GM19438 (cell line): ENCODE results near the gene PORCN.

Experiments used
- ATAC-seq: cut with Tn5 transposase; IDR thresholded peaks from one replicate; pipeline ENCODE4 v1.9.1; 2021; ENCODE audit warnings: low read depth; ENCODE audit not compliant: unreplicated experiment

PORCN gene

GRCh38 chrX:48508400-48509244, at the start of gene PORCN:
Gene PORCN, plus strand, starts transcription at chrX:48508992. Its CDS starts 829 bp downstream, at chrX:48509821.
- peak; percentile 60 for ATAC-seq

DNA sequence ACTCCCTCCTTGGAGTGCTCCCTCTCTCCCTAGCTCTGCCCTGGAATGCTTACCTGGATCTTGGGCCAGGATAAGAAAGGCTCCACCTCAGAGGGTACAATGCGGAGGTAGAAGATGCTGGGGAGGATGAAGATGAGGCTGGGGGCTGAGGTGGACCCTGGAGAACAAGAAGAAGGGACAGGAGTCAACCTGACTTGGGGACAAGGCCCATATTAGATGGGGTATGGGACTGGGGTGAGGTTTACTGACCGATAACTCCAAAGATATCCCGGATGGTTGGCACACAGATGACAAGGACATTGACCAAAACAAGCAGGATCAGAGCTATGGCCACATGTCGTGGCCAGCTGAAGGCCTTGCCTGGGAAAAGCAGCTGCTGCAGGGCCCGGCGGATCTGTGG, 49.3 kb upstream of the PORCN start:
- no peak for ATAC-seq

GRCh38 chrX:48460031-48460430, 48.8 kb upstream of the PORCN start:
- no peak for ATAC-seq

GRCh38 chrX:48460606-48461005, 48.2 kb upstream of the PORCN start:
- no peak for ATAC-seq

- ATAC-seq: no peak
These were observed 47.0 kb upstream of the PORCN start for GRCh38 chrX:48461830-48462229.

DNA sequence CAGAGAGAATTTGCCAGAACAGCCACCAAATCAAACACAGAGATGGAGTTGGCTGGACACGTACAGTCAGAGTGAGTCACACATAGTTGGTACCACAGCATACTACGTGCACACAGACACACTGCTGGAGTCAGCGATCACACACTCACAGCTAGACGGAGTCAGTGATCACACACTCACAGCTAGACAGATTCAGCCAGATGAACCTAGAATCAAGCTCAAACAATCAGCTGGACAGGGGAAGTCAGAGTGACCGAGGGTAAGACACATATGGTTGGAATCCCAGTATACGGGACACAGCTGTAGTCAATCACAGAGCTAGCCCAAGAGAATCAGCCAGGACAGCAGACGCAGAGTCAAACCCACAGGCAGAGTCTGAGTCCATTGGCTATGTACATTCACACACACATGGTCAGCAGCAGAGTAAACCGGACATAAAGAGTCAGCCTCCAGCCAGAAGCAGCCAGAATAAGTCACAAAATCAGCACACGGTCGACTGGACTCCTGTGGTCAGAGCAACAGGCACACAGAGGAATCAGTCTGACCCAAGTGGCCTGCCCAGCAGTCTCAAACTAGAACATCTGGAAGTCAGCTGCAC, 43.4 kb upstream of the PORCN start:
- ATAC-seq: no peak

DNA sequence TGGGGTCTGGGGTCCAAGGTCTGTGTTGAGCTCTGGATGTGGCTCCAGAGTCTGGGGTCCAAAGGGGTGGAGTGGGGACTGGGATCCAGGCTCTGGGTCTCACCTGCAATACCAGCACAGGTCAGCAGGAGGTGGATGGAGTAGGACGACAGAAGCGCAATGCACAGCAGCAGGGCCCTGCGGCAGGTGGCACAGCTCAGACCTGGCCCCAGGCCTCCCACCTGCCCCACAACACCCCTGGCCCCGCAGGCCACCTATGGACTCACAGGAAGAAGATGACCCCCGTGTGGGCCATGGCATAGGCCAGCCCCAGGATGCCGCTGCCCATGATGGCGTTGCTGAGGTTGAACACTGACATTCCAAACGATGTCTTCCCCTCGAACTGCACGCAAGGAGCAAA, 42.1 kb upstream of the PORCN start:
- ATAC-seq: no peak

DNA sequence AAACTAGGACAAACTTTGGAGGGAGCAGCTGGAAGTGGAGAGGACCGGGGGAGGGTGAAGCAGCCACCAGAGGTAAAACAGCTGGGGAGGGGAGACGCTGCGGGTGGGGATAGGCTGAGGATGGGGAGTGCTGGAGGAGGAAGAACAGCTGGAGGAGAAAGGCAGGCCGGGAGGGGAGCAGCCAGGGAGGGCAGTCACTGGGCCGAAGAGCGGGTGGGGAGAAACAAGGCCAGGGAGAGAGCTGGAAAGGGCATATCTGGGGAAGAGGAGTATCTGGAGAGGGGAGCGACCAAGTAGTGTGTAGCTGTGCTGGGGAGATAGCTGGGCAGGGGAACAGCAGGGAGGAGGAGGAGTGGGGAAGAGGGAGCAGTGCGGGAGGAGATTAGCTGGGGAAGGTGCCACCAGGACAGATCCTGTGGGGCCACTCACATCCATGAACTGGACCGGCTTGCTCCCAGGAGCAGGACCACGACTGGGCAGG, 41.5 kb upstream of the PORCN start:
- ATAC-seq: no peak

DNA sequence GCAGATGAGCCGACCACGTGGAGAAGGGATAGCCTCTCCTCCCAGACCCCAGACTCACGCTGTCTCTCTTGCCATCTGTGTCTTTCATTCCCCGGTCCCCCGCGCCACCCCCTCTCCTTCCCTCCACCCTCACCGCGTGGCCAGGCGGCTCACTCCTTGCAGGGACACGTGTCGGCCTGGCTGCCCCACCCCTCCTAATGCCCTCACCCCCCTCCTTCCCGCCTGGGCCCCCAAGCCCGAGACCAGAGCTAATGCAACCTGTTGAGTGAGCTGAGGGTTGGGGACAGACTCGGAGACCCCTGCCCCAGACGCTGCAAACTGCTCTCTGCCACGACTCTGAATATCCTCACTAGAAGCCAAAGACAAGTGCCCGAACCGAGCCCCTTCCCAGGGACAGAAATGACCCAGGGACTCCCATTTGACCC, 40.5 kb upstream of the PORCN start:
- no peak for ATAC-seq

DNA sequence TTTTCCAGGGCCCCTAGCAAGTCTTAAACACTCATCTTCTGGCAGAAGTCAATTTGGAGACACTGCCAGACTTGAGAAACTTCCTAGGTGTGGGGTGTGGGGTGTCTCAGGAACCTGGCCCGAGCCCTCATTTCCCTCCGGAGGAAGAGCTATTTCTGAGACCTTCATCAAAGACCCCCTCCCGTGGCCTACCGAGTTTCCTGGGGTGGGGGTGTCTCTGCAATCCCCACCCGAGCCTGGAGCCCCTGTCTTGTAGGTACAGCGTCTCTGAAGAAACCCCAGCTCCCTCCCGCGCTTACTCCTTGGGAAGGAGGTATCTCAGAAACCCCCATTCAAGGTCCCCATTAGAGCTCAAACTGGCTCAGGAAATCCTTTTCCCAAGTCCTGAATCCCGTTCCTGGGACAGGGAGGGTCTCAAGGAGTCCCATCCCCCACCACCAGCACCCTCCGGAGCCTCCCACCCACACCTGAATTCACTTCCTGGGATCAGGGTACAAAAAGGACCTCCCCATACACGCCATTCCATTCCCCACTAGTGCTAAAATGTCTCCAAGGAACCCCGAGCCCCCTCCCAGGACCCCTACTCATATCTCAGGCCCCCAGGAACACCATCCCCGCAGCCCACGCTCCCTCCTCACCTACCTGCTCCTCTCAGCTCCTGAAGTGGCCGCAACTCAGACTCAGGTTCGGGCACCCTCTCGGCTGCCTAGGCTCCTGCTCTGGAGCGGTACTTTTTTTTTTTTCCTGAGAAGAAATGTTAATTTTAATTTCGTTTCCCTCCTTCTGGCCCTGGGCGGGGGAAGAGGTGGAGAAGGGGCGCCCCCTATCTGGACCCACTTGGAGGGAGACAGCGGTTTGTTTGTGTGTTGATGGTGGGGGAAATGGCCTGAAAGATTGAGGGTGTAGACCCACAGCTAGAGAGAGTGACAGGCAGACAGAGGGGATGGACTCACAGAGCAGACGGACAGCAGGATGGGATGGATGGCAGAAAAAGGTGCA, 39.8 kb upstream of the PORCN start:
- no peak for ATAC-seq

- ATAC-seq: no peak
These were observed 38.5 kb upstream of the PORCN start, which contains the start of gene SLC38A5 for GRCh38 chrX:48470110-48470832. Gene SLC38A5, minus strand, starts transcription at chrX:48470260. Its CDS starts 2,336 bp downstream, at chrX:48467924.

DNA sequence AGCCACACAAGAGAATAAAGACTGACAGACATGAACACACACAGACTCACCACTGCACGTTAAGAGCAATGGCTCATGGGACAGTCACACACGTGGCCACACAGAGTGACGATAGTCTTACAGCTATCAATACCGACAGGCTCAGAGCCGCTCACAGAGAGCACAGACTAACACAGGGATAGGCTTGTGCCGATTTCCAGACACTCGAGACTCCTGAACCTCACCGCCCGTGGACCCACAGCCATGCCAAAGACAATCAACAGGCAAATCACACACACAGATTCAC, 38.0 kb upstream of the PORCN start:
- ATAC-seq: no peak

- no peak for ATAC-seq
These were observed 37.3 kb upstream of the PORCN start for GRCh38 chrX:48471504-48471903.

DNA sequence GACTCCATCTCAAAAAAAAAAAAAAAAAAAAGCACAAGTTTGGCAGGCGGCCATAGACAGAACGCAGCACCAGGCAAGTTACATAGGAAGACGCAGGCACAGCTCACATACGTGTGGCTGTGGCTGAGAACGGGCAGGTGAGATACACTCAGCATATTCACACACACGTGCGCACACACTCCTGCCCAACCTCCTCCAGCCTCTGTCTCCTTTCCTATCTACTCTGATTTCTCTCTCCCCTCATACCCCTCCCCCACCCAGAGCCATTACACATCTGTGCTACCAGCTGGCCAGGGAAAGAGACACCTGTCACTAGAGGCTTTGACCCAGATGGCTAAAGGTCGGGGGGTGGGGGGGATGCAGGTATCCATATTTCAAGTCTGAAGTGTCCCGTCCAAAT, 36.6 kb upstream of the PORCN start:
- no peak for ATAC-seq

- no peak for ATAC-seq
These were observed 35.7 kb upstream of the PORCN start for GRCh38 chrX:48472851-48473703.

DNA sequence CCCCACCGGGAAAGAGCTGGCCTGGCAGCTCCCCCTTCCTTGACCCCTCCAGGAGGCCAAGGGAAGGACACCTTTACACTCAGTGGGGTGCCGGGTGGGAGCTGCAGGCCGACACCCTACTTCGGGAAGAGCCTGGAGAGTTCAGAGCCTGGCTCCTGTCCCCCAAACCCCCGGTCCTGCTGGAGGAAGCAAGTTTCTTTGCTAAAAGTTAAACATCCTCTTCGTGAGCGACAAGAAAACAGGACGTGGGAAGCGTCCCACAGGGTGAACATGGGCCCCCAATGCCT, 35.1 kb upstream of the PORCN start:
- no peak for ATAC-seq

GRCh38 chrX:48474127-48474526, 34.7 kb upstream of the PORCN start:
- no peak for ATAC-seq

GRCh38 chrX:48474581-48474980, 34.2 kb upstream of the PORCN start:
- no peak for ATAC-seq

DNA sequence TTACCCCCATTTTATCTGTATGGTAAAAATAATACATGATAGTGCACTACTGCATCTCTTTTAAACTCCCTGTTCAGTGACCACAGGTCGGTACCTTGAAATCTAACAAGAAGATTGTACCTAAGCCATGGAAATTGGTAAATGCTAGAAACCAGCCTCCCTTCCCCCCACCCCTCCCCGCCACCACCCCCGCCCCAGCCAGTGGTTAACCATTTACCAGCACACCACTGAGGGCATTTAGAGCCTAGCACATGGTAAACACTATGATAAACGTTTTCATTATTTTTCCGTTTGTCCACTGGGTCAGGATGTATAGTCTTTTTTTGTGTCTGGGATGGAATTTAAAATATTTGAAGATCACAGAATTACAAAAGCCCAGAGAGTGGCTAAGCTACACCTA, 33.5 kb upstream of the PORCN start:
- no peak for ATAC-seq
